Breast epithelium (tissue), 3 donors: Measurements from ENCODE around the gene C14orf39.

ENCODE experiments used
- POLR2A ChIP-seq: fragments of 450-650 bp; IDR thresholded peaks from one replicate; pipeline ENCODE4 v1.6.1; 2016; ENCODE audit warnings: antibody characterized with exemption, mild to moderate bottlenecking, moderate library complexity
- POLR2AphosphoS5 ChIP-seq, 3 donors: sonication (generic); formaldehyde crosslinking; IDR thresholded peaks; one replicate each; pipeline ENCODE4 v1.6.1; 2017; ENCODE audit warnings: antibody characterized with exemption in 3 of 3
- TF ChIP-seq, protein P1 (sequence below), 3 donors: fragments of 450-650 bp; IDR thresholded peaks; one replicate each; pipeline ENCODE4 v1.5.1; 2016 to 2017; ENCODE audit warnings: antibody characterized with exemption in 3 of 3, mild to moderate bottlenecking in 3 of 3, moderate library complexity in 3 of 3

DNA sequence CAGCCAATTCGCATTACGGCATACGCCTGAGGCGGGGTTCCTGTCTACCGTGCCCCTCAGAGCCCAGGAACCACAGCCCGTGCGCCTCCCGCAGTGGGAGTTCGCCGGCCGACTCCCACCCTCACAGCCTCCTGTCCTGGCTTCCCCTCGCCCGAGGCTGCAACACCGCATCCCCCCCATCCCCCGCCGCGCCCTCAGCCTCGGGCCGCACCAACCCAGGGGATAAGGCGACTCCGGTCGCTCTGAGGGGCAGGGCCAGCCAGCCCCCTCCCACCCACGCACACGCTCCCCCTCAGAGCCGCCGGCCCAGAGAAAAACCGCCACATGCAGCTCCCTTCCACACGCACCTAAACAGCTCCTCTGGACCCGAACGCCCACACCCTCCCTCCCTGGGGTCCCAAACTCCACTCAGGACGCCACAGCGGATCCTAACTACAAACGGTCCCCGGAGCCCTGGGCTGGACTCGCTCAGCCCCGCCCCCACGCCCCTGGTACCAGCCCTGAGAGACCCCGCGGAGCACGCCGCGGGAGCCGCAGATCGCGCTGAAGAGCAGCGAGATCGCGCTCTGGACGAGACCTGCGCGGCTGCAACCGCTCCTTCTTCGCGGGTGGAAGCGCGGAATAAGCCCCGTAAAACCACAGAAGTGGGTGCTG lies at the start of gene C14orf39:
- no peak for TF ChIP-seq POLR2A
- TF ChIP-seq, protein P1, sequence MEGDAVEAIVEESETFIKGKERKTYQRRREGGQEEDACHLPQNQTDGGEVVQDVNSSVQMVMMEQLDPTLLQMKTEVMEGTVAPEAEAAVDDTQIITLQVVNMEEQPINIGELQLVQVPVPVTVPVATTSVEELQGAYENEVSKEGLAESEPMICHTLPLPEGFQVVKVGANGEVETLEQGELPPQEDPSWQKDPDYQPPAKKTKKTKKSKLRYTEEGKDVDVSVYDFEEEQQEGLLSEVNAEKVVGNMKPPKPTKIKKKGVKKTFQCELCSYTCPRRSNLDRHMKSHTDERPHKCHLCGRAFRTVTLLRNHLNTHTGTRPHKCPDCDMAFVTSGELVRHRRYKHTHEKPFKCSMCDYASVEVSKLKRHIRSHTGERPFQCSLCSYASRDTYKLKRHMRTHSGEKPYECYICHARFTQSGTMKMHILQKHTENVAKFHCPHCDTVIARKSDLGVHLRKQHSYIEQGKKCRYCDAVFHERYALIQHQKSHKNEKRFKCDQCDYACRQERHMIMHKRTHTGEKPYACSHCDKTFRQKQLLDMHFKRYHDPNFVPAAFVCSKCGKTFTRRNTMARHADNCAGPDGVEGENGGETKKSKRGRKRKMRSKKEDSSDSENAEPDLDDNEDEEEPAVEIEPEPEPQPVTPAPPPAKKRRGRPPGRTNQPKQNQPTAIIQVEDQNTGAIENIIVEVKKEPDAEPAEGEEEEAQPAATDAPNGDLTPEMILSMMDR (IDR thresholded peaks at IDR 0.05): no peak
- no peak for TF ChIP-seq POLR2AphosphoS5 (IDR thresholded peaks at IDR 0.05)
